Fibroblast of the aortic adventitia (primary cell): ENCODE measurements around the gene NLRC5. TPM values are rescaled to one million over a fixed set of nuclear protein-coding genes. Genes with fewer than 3 reads are reported as not detected.
A peak's percentile ranks its signal among the peaks of the same experiment; 100 is the strongest.

ENCODE experiments used
- DNase-seq: peaks from one replicate; pipeline ENCODE4 v3.0.0-alpha.2; 2010; ENCODE audit warnings: low read depth
- H3K4me3 ChIP-seq: 2 replicates; pipeline ENCODE4 v1.5.1; 2011; ENCODE audit warnings: low read depth, mild to moderate bottlenecking, control low read depth, low read length, moderate library complexity
- total RNA-seq: library from RNA; depleted of rRNA; stranded (reverse); fragments of >200 nt; gene quantifications from 2 replicates; pipeline ENCODE4 v1.2.3, GENCODE V29; 2012; ENCODE audit warnings: low replicate concordance
- TF ChIP-seq, protein P1 (sequence below): IDR thresholded peaks from 2 replicates; pipeline ENCODE4 v1.5.1; 2011; ENCODE audit warnings: mild to moderate bottlenecking, low read length, control low read depth, inconsistent platforms; ENCODE audit not compliant: insufficient read depth

Gene NLRC5
- total RNA-seq, 1 donor, result 31.0 TPM

DNA sequence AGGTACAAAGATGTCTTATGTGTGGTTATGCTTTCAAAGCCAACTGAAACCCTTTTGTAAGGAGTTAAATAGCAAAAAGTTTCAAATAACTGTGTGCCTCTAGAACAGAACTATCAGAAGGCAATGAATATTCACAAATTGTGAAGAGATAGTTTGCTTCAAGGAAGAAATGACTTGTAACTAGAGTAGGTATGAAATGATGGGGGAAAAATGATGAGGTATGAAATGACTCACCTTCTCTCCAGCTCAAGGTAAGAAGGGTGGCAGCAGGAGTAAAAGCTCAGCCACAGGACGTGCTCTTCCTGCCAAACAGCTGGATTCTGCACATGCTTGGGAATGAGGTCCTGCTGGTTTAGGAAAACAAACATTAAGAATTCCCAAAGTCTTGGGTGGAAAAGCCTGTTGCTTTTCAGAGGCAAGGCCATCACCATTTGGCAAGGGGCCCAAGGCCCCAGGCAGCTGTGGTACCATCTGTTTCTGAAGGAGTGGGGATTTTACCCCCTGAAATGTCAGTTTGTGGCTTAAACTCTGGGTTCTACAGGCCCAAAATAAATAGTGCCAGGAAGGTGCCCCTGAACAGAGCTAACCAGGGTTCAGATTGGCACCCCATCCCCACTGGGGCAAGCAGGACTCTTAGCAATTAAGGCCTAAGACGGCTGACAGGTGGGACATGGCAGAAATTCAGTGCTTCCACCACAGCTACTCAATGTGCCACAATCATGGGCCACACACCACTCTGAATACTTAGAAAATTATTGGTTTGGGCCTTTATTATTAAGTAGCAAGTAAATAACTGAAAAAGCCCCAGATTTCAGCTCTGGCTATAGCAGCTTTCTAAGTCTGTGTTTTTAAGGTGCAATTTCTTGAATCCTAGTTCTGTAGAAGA, 44.2 kb upstream of the NLRC5 start:
- H3K4me3 ChIP-seq, result no peak overlapping the region
- TF ChIP-seq, protein P1, sequence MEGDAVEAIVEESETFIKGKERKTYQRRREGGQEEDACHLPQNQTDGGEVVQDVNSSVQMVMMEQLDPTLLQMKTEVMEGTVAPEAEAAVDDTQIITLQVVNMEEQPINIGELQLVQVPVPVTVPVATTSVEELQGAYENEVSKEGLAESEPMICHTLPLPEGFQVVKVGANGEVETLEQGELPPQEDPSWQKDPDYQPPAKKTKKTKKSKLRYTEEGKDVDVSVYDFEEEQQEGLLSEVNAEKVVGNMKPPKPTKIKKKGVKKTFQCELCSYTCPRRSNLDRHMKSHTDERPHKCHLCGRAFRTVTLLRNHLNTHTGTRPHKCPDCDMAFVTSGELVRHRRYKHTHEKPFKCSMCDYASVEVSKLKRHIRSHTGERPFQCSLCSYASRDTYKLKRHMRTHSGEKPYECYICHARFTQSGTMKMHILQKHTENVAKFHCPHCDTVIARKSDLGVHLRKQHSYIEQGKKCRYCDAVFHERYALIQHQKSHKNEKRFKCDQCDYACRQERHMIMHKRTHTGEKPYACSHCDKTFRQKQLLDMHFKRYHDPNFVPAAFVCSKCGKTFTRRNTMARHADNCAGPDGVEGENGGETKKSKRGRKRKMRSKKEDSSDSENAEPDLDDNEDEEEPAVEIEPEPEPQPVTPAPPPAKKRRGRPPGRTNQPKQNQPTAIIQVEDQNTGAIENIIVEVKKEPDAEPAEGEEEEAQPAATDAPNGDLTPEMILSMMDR, result no peak
- peak; percentile 33 for DNase-seq

GRCh38 chr16:56945847-56946527, 43.4 kb upstream of the NLRC5 start:
- TF ChIP-seq, protein P1, result no peak
- DNase-seq, result no peak
- no peak overlapping the region for H3K4me3 ChIP-seq

DNA sequence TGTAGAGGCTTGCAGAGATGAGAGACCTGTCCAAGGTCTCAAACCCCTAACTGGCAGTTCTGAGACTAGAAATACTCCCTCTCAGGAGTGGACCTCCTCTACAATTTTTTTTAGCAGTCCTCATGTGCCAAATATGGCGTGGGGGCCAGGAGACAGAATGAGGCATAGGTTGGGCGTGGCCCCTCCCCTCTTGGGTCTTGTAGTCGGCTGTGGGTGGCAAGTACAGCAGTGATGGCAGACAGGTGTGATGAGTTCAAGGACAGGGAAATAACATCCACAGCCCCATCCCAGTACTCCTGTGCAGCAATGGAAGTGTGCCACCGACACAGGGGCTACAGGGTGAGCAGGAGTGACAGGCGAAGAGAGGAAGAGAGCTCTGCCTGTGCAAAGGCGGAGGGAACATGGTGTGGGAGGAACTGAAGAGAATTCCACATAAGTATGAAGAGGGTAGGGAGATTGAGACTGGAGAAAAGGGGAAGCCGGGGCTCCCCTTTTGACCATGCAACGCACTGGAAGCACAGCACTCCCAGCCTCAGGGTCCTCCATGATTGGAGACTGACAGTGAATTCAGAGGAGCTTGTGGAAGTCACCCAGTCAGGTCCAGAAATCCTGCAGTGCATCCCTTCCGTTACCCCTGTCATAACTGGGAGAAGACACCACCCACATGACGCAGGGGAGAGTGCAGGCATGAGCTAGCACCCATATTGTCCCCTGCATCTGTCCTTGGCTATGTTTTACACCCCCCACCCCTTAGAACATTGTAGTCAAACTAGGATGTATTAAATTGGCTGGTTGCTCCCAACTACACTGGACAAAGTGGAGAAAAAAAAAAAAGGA, 42.4 kb upstream of the NLRC5 start:
- H3K4me3 ChIP-seq, result no peak overlapping the region
- TF ChIP-seq, protein P1, result no peak
- DNase-seq, result no peak

DNA sequence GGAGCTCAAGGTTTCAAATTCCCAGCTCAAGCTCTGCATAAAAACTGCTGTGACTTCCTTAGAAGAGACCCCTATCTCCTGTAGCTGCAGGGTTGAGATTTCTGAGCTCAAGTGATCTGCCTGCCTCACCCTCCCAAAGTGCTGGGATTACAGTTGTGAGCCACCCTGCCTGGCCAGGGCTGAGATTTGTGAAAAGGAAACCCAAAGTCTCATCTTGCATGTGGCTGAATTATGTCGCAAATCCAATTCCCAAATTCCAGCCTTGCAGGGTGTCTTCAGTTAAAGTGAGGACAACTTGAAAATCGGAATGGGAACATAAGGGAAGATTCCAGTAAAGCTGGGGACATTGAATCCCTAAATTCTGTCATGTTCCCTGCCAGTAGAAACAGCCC, 41.8 kb upstream of the NLRC5 start:
- TF ChIP-seq, protein P1, result no peak
- H3K4me3 ChIP-seq, result no peak overlapping the region
- DNase-seq, result no peak

GRCh38 chr16:56948234-56948633, 41.1 kb upstream of the NLRC5 start:
- TF ChIP-seq, protein P1, result no peak
- DNase-seq, result no peak
- no peak overlapping the region for H3K4me3 ChIP-seq

DNA sequence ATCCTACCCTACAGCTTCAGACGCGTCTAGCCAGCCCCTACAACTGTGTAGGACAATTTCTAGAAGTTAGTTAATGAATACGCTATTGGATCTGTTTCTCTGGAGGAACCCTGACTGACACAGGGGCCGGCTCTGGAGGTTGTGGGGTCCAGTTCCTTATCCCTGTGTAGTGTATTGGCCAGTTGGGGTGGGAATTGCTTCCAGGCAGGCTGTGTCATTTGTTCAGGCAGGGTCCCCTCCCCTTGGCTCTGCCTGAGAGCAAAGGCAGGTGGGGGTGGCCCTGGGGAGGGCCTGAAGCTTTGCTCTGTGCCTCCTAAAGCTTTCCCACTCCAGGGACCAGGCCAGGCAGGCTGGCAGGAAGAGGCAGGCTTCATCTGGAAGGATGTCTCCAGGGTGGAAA, 39.3 kb upstream of the NLRC5 start:
- H3K4me3 ChIP-seq, result no peak overlapping the region
- TF ChIP-seq, protein P1, result no peak
- no peak for DNase-seq
